Large intestine (tissue), 3 donors: ENCODE measurements around the gene KCNS1. TPM values are rescaled to one million over a fixed set of nuclear protein-coding genes. Genes with fewer than 3 reads are reported as not detected.

ENCODE experiments used
- DNase-seq, 2 donors: peaks; one replicate each; pipeline versions ENCODE4 v3.0.0 to v3.0.0-alpha.2; 2013
- H3K27ac ChIP-seq: one replicate; pipeline ENCODE4 v1.5.1; 2013; ENCODE audit warnings: low read length
- H3K27me3 ChIP-seq: 2 replicates; pipeline ENCODE4 v1.6.1; 2013; ENCODE audit warnings: low read length; ENCODE audit not compliant: control insufficient read depth, insufficient read depth
- H3K36me3 ChIP-seq: 2 replicates; pipeline ENCODE4 v1.6.1; 2013; ENCODE audit warnings: low read length; ENCODE audit not compliant: control insufficient read depth, insufficient read depth
- H3K4me1 ChIP-seq: one replicate; pipeline ENCODE4 v1.6.1; 2013; ENCODE audit warnings: low read length; ENCODE audit not compliant: control insufficient read depth, insufficient read depth
- H3K4me3 ChIP-seq: one replicate; pipeline ENCODE4 v1.5.1; 2013; ENCODE audit warnings: low read length
- H3K9me3 ChIP-seq: one replicate; pipeline ENCODE4 v1.6.1; 2013; ENCODE audit warnings: mild to moderate bottlenecking, low read depth, low read length, moderate library complexity; ENCODE audit not compliant: control insufficient read depth
- WGBS: methylation state at CpG from one replicate; pipeline ENCODE4 v1.1.5; 2013; ENCODE audit warnings: low lambda C conversion rate; ENCODE audit not compliant: insufficient coverage; 5-methylcytosine and 5-hydroxymethylcytosine counted together
- polyA plus RNA-seq: library from polyadenylated mRNA; unstranded; fragments of 120-200 nt; gene quantifications from one replicate; pipeline ENCODE4 v1.2.1, GENCODE V29; 2013

Gene KCNS1
- polyA plus RNA-seq, 1 donor, result 1.2 TPM

GRCh38 chr20:45119556-45120266 lies 18.8 kb upstream of the KCNS1 start:
- Histone ChIP-seq H3K27ac (no peak overlapping the region), H3K4me1 (no peaks in the 10 kb centered on the region), H3K4me3 (no peak overlapping the region), H3K36me3 (no peaks in the 10 kb centered on the region), H3K9me3 (no peaks in the 10 kb centered on the region), H3K27me3 (peaks cover 14% of the 10 kb centered on the region)
- no peak for DNase-seq
- no CpG with 5 or more reads among the region's 2 CpGs for WGBS

- Histone ChIP-seq H3K4me1 (no peaks in the 10 kb centered on the region), H3K27ac (no peak overlapping the region), H3K4me3 (no peak overlapping the region), H3K36me3 (no peaks in the 10 kb centered on the region), H3K27me3 (peaks cover 10% of the 10 kb centered on the region), H3K9me3 (no peaks in the 10 kb centered on the region)
- DNase-seq, result no peak
- WGBS, result 100% methylated on average over 2 of the region's 2 CpGs
Observed at GRCh38 chr20:45118028-45118427, 17.1 kb upstream of the KCNS1 start.

DNA sequence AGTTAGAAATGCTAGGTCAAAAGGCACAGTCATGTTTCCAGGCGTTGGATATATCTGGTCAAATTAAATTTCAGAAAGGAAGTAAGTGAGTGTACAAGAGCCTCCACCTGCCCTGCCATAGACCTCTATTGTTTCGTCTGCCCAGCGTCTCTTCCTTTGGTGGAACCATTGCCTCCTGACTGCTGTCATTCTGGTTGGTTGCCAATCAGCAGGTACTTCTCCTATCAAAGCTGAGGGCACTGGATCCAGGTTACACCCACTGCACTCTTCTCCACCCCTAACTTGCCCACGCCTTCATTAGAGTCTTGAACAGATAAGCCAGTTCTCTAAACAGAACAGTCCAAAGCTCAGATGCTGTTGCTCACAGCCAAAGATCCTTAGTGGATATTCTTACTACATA lies 16.7 kb upstream of the KCNS1 start:
- Histone ChIP-seq H3K9me3 (no peaks in the 10 kb centered on the region), H3K4me3 (no peak overlapping the region), H3K27ac (no peak overlapping the region), H3K4me1 (no peaks in the 10 kb centered on the region), H3K27me3 (peaks cover 10% of the 10 kb centered on the region), H3K36me3 (no peaks in the 10 kb centered on the region)
- peak; percentile 62 to 86 for DNase-seq
- WGBS, result no CpG with 5 or more reads among the region's 4 CpGs

GRCh38 chr20:45115829-45116228 lies 14.9 kb upstream of the KCNS1 start:
- Histone ChIP-seq H3K9me3 (no peaks in the 10 kb centered on the region), H3K36me3 (no peaks in the 10 kb centered on the region), H3K27me3 (peaks cover 12% of the 10 kb centered on the region), H3K27ac (no peak overlapping the region), H3K4me3 (no peak overlapping the region), H3K4me1 (no peaks in the 10 kb centered on the region)
- DNase-seq, result no peak
- no CpG with 5 or more reads among the region's 4 CpGs for WGBS

GRCh38 chr20:45115386-45115774 lies 14.5 kb upstream of the KCNS1 start:
- Histone ChIP-seq H3K9me3 (no peaks in the 10 kb centered on the region), H3K4me1 (no peaks in the 10 kb centered on the region), H3K36me3 (no peaks in the 10 kb centered on the region), H3K27ac (no peak overlapping the region), H3K27me3 (peaks cover 12% of the 10 kb centered on the region), H3K4me3 (no peak overlapping the region)
- WGBS, result no CpG with 5 or more reads among the region's 3 CpGs
- DNase-seq, result no peak

DNA sequence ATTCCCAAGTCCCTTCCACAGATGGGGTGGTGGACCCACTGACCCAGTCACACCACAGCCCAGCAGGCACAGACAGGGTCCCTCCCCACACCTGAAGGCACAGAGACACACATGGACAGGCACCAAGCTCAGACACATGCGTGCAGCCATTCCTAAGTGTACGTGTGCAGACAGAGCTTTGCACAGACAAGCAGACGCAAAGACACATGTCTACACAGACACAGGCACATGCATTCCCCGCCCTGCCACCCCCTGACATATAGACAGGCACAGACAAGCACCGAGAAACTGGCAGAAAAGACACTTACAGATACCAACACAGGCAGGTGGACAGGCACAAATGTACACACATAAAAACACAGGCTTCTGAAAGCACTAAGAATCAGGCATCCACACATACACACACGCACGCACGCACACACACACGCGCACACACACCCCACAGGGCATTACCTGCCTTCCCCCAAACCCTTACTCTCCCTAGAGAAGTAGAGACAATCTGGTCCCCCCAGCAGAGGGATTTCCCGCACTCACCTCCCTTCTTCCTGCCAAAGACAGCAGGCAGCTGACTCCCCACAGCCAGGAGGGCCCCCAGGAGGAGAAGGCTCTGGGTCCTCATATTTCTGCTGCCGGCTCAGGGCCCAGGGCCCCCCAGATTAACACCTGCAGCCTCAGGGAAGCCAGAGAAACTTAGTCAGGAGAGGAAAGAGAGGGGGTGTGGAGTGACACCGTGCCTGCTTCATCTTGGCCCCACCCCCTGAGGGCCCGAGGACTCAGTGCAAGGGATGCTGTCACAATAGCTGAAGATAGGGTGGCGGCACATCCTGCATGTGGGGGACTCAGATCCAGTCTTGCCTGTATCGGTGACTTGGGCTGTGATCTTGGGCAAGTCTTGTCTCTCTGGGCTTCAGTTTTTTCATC lies 13.8 kb upstream of the KCNS1 start, which contains the start of gene WFDC5:
TSS of gene WFDC5 (minus strand) at position 710 of the 921 bp plus-strand sequence. CDS start at position 619, 91 bp downstream.
- WGBS, result no CpG with 5 or more reads among the region's 16 CpGs
- Histone ChIP-seq H3K36me3 (no peaks in the 10 kb centered on the region), H3K4me3 (no peak within 1 kb of the TSS), H3K27ac (no peak within 1 kb of the TSS), H3K9me3 (no peaks in the 10 kb centered on the region), H3K27me3 (peaks cover 12% of the 10 kb centered on the region), H3K4me1 (peaks cover 4% of the 10 kb centered on the region)
- no peak for DNase-seq

- no CpG with 5 or more reads among the region's 3 CpGs for WGBS
- H3K4me1 ChIP-seq, result peaks cover 4% of the 10 kb centered on the region
- no peaks in the 10 kb centered on the region for H3K36me3 ChIP-seq
- no peak for DNase-seq
- no peaks in the 10 kb centered on the region for H3K9me3 ChIP-seq
- no peak overlapping the region for H3K27ac ChIP-seq
- peaks cover 12% of the 10 kb centered on the region for H3K27me3 ChIP-seq
- H3K4me3 ChIP-seq, result no peak overlapping the region
Observed at GRCh38 chr20:45113865-45114264, 12.9 kb upstream of the KCNS1 start.

DNA sequence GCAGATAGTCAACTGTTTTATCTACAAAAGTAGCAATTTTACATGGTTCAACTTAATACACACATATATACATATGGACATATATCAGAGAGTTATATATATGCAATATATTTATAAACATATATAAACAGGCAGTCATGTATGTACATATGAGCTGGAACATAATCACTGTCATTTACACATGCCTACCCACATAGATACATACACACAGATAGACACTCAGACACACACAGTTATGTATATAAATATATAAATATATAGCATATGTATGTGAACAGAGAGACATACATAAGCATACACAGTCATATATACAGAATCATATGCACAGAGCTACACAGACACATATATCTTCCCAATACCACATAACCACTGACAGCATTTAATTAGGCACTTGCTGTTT lies 11.8 kb upstream of the KCNS1 start:
- Histone ChIP-seq H3K4me3 (no peak overlapping the region), H3K27me3 (peaks cover 12% of the 10 kb centered on the region), H3K27ac (no peak overlapping the region), H3K9me3 (no peaks in the 10 kb centered on the region), H3K36me3 (no peaks in the 10 kb centered on the region), H3K4me1 (peaks cover 4% of the 10 kb centered on the region)
- no peak for DNase-seq

GRCh38 chr20:45111799-45112471 lies 11.0 kb upstream of the KCNS1 start:
- no peaks in the 10 kb centered on the region for H3K9me3 ChIP-seq
- no peaks in the 10 kb centered on the region for H3K36me3 ChIP-seq
- no CpG with 5 or more reads among the region's 17 CpGs for WGBS
- no peak for DNase-seq
- H3K4me3 ChIP-seq, result no peak overlapping the region
- peaks cover 4% of the 10 kb centered on the region for H3K4me1 ChIP-seq
- H3K27me3 ChIP-seq, result peaks cover 12% of the 10 kb centered on the region
- H3K27ac ChIP-seq, result no peak overlapping the region

DNA sequence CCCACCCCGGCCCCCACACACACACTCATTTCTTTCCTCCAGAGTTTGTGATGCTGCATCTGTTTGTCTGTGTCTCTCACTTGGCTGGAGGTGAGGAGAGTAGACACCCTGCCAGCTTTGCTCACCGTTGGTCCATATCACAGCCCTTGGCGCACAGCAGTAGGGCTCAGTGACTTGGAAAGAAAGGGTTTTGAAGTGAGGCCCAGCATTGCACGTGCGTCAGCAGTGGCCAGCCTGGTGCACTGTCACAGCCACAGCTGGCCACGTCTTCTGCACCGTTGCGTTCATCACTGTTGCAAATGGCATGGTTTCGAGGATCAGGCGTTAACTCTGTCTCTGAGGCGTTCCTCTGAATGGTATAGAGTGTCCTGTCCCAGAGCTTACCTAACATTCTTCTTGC lies 10.4 kb upstream of the KCNS1 start:
- DNase-seq, result no peak
- no peaks in the 10 kb centered on the region for H3K9me3 ChIP-seq
- H3K4me3 ChIP-seq, result no peak overlapping the region
- no peaks in the 10 kb centered on the region for H3K36me3 ChIP-seq
- H3K27me3 ChIP-seq, result peaks cover 12% of the 10 kb centered on the region
- H3K4me1 ChIP-seq, result peaks cover 4% of the 10 kb centered on the region
- no CpG with 5 or more reads among the region's 11 CpGs for WGBS
- no peak overlapping the region for H3K27ac ChIP-seq
